Dedifferentiated amniotic fluid mesenchymal stem cell (primary cell): ENCODE data around the gene E2F1.

Experiments used
- DNase-seq: peaks from one replicate; pipeline ENCODE4 v3.0.0-alpha.2; 2016; ENCODE audit errors: extremely low spot score

The E2F1 gene

DNA sequence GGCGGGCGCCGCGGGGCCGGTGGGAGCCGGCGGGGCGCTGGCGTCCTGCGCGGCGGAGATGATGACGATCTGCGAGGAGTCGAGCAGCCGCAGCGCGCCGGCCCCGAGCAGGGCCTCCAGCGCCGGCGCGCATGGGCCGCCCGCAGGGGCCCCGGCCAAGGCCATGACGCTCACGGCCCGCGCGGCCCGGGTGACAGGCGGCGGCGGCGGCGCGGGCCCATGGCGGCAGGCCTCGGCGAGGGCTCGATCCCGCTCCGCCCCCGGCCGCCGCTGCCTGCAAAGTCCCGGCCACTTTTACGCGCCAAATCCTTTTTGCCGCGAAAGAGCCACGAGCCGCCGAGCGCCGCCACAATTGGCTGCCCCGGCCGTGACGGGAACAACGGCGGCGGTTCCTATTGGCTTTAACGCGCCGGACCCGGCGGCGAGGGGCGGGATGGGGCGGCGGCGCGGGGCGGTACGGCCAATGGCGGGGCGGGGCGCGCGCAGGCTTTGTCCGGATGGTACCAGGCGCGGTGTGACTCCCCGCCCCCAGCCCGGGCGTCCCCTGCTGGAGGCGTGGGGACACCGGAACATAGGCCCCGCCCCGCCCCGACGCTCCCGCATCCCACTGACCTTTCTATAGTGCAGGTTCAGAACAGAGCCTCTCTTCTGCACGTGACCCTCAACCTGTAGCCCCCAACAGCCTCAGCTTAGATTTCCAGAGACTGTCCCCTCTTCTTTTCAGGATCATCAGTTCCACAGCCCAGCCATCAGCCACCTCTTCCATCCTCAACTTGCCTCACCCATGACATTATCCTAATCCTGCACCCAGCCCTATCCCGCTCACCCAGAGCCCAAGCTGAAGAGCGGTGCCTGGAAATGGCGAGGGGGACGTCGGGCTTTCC lies at the start of gene E2F1:
Gene E2F1 (minus strand): TSS at position 286 of the 884 bp plus-strand sequence. CDS start 121 bp downstream, at position 165.
- DNase-seq = peak; percentile 91

DNA sequence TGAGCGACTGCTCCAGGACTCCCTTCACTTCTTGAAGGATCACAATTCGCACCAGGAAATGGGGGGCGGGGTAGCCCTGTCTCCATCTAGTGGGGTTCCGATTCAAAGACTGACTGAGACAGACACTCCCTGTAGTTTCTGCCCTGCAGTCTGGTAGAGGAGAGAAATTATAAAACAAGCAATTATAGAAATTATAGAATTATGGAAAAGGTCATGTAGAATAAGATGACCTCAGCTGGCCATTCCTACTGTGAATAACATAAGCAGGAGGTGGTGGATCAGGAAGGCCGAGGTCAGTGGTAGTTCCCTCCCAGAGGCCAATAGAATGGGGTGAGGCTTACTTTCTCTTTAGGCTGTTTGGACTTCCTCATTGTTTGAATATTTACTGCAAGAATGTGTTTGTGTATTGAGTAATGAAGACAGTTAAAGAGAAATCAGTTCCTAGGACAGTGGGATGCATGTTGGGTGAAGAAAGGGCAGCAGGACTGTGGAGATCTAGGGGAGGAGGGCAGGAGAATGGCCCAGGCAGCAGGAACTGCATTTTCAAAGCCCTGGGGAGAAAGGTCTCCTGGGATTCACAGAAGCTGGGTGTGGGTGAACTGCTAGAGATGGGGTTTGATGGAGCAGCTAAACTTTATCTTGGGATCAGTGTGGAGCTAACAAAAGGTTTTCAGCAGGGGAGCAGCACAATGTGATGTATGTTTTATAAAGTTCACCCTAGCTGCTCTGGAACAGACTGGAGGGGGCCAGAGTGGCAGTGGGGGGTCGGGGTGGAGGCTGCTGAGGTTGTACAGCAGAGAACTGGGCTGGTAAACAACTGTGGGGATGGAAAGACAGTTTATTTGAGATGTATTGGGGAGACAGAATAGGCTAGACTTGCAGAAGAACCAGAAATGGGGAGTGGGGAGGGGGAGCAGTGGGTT lies 47.7 kb upstream of the E2F1 start:
- peak; percentile 82 for DNase-seq

GRCh38 chr20:33732166-33732970 lies 46.2 kb upstream of the E2F1 start:
- no peak for DNase-seq

DNA sequence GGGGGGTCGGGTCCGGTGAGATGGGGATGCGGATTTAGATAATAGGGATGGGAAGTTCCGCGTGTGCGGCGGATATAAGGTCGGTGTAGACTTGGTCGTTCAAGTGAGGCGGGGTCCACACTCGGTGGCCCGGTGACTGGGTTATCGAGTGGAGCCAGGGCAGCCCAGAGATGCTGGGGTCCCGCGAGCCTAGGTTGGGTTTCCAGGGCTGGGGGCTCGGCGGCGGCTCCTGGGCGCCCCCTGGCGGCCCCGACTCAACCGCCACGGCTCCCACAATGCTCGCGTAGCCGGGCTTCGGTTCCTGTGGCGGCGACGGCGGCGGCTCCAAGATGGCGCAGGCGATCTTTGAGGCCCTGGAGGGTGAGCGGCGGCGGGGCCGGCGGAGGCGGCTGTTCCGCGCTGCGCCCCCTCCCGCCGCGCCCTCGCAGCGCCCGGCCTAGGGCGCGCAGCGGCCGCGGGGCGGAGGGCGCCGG lies 45.5 kb upstream of the E2F1 start, which contains the start of gene ZNF341:
Gene ZNF341 (plus strand): TSS at position 304 of the 473 bp plus-strand sequence. CDS start 26 bp downstream, at position 330.
- DNase-seq = peak; percentile 76

GRCh38 chr20:33730946-33731692 lies 44.9 kb upstream of the E2F1 start:
- DNase-seq = no peak

DNA sequence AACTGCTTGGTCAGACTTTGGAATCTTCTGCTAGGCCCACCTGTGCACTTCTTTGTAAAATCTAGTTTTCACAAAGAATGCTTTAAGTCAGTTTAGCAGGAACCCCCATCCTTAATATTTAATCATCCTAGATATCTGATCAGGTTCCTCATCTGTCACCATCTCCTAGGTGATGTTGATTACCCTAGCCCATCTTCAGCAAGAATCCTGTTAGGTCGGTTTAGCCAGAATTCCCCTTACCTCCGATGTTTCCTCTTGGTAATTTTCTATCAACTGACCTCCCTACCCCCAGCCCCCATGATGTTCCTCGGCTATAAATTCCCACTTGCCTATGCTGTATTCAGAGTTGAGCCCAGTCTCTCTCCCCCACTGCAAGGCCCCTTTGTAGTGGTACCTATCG lies 42.9 kb upstream of the E2F1 start:
- no peak for DNase-seq

DNA sequence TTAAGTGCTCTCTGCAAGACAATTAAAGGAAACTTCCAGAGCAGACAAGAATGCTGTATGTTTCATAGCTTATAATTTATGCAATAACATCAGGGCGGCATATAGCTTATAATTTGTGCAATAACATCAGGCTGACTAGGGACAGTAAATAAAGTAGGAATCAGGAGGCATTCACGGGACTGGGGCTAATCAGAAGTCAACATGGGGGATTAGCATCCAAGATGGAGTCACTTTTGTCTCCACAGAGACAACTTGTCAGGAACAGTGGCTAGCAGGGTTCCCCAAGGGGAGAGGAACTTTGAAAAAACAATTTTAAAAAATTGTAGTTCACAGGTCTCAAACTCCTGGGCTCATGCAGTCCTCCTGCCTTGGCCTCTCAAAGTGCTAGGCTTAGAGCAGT lies 42.3 kb upstream of the E2F1 start:
- no peak for DNase-seq

DNA sequence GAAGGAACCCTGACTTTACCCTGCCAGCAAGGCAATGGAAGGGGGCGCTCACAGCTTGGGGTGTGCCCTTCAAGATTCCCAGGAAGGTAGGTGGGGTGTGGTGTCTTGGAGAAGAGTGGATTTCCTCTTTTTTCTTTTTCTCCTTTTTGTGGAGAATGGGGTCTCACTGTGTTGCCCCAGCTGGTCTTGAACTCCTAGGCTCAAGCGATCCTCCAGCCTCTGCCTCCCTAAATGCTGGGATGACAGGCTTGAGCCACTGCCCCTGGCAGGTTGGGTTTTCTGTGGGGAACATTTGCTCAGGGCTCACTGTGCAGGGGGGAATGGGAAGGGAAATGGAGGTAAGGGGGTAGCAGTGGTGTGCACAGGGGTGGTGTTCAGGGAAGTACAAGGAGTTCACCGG lies 41.6 kb upstream of the E2F1 start:
- DNase-seq = no peak

DNA sequence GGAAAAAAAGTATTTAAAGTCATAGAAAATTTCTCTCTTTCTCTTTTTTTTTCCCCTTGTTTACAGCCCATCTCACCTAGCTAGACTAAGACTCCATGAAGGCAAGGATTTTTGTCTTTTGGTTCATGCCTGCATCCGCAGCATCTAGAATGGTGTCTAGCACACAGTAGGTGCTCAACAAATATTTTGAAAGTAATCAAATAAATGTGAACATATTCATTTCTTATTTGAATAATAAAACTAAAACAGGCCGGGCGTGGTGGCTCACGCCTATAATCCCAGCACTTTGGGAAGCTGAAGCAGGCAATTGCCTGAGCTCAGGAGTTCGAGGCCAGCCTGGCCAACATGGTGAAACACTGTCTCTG lies 40.9 kb upstream of the E2F1 start:
- DNase-seq = no peak

GRCh38 chr20:33725607-33726264 lies 39.6 kb upstream of the E2F1 start:
- no peak for DNase-seq

DNA sequence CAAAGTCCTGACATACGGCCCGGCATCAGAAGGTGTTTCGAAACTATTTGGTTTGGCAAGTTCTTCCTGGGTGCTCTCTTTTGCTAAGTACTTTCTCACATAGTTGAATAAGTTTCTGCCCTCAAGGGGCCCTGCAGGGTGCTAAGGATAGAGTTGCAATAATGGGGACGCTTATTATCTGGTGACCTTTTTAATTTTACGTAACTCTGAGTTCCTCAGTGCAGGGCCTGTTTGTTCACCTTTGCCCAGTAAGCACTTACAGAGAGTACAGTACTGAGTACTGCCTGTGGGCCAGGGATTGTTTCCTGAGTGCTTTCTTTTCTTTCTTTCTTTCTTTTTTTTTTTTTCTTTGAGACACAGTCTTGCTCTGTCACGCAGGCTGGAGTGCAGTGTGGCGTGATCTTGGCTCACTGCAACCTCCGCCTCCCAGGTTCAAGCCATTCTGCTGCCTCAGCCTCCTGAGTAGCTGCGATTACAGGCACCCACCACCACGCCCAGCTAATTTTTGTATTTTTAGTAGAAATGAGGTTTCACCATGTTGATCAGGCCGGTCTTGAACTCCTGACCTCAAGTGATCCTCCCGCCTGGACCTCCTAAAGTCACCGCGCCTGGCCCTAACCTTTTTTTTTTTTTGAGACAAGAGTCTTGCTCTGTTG lies 38.4 kb upstream of the E2F1 start:
- no peak for DNase-seq

DNA sequence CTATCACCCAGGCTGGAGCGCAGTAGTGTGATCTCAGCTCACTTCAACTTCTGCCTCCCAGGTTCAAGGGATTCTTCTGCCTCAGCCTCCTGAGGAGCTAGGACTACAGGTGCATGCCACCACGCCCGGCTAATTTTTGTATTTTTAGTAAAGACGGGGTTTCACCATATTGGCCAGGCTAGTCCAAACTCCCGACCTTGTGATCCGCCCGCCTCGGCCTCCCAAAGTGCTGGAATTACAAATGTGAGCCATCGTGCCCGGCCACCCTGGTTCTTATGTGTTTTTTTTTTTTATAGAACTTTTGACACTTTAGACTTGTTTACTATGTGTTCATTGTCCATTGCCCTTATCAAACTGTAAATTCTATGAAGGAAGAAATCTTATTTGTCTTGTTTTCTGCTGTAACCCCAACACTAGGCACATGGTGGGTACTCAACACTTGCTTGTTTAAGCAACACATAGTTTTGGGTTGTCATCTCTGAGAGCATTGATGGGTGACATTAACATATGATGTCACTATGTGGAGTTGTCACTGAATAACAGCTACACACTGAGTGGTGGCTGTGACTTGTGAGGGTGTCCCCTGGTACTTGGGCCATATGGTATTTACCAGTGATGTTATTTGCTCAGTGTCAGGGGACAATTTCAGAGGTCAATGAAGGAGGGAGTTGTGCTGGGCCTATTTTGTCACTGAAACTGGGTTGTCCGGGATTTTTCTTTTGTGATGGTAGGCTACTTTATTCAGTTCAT lies 35.4 kb upstream of the E2F1 start:
- DNase-seq = no peak

DNA sequence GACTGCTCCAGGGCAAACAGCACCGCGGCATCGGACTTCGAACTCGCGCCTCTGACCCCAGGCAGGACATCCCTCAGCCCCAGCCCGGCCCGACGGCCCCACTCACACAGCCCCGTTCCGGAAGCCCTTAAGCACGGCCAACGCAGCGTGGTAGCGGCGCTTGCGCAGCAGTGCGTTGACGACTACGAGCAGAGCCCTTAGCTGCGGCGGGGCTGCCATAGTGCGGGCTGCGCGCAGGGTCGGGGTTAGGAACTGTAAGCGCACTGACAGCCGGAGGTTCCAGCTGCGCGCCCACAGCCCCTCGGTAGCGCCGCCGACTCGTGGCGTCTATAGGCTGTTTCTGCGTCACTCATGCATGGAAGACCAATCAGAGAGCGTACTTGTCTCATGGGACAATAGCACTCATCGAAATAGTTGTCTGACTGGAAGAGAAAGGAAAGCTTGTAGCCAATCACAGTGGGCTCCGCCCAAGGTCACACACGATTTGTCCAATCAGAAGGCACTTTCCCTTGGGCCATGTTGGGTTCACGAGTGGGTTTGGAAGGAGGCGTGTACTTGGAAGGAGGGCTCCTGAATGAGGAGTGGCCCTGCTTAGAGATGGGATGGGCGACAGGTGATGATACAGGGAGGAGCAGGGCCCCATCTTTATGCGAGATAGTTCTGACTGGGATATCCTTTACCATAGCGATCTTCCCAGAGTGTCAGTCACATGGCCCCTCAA lies 34.0 kb upstream of the E2F1 start, which contains the start of gene PXMP4:
Gene PXMP4 (minus strand): TSS at position 322 of the 721 bp plus-strand sequence. CDS start 103 bp downstream, at position 219.
- peak; percentile 89 for DNase-seq

- no peak for DNase-seq
Measured at GRCh38 chr20:33719277-33719988, 33.2 kb upstream of the E2F1 start.

DNA sequence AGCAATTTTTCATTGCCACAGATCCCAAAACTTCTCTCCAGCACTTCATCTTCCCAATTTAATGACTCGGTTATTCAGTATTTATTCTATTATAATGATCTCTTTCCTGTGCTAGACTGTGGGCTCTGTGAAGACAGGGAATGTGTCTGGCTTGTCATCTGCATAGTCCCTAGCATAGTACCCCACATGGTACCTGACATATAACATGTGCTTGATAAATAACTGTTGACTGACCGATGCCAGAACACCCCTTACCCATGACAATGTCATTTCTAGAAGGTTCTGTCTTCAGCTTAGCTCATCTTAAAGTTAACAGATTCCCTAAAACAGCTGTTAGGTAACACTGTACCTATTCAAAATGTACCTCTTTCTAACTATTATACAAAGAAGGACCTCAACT lies 30.3 kb upstream of the E2F1 start:
- no peak for DNase-seq

GRCh38 chr20:33713865-33714367 lies 27.7 kb upstream of the E2F1 start:
- no peak for DNase-seq

DNA sequence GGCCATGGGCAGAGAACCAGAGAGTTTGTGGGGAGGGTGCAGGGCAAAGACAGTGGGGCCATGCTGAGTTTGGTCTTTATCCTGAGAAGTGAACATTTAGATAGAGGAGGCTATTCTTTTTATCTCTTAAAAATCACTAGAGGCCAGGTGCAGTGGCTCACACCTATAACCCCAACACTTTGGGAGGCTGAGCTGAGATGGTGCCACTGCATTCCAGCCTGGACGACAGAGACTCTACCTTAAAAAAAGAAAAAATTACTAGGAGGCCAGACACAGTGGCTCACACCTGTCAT lies 25.2 kb upstream of the E2F1 start:
- DNase-seq = no peak
